ENCODE results near the gene FGF12. TPM values are rescaled to one million over a fixed set of nuclear protein-coding genes. Genes with fewer than 3 reads are reported as not detected.
A peak's percentile ranks its signal among the peaks of the same experiment; 100 is the strongest.

The FGF12 gene
- total and polyA plus RNA-seq, 2 donors (not counting 1 experiment from before 2014, with no cell fraction given): 0.17 TPM; not detected in 1

DNA sequence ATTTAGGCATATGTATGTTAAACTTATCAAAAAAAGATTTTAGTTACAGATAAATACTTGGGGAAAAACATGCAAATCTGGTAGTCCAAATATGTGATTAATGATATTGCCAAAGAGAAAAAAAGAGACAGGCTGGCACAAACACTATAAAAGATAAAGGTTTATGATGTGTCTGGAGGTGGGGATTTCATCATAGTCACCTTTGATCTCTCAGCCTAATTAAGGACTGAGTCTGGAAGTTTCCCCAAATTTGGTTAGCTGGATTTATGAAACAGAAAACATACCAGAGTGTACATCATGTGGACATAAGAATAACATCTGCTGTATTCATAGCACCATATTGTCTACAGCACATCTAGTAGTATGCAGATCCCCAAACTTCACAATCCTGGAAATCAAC, 157.0 kb downstream of the FGF12 start:
- H3K27ac ChIP-seq (ENCODE audit: insufficient read depth, low read length): no peak overlapping the region
- H3K4me1 ChIP-seq (ENCODE audit: control insufficient read depth, extremely low read depth, insufficient read depth, low read length): no peaks in the 10 kb centered on the region
- no peak overlapping the region for H3K9ac ChIP-seq (ENCODE audit: insufficient read depth, low read length)
- no peak for DNase-seq (ENCODE audit: low read depth in 2 of 2)
- peak overlapping the region; percentile 74 for H3K4me2 ChIP-seq (ENCODE audit: extremely low read depth, insufficient read depth, low read length)
- no peak overlapping the region for H2AFZ ChIP-seq (ENCODE audit: low read length)
- H4K20me1 ChIP-seq (ENCODE audit: control insufficient read depth, extremely low read depth, insufficient read depth, low read length): no peaks in the 10 kb centered on the region
- no peaks in the 10 kb centered on the region for H3K9me3 ChIP-seq (ENCODE audit: control insufficient read depth, insufficient read depth, low read depth, low read length)
- no peak overlapping the region for H3K4me3 ChIP-seq (replicated peaks in 1 of 4; ENCODE audit: control extremely low read depth in 1 of 4, insufficient read depth in 1 of 4, low read depth in 3 of 4, low read length in 4 of 4)
- H3K27me3 ChIP-seq (ENCODE audit: control insufficient read depth, insufficient read depth, low read length): no peaks in the 10 kb centered on the region
- TF ChIP-seq, protein P1, sequence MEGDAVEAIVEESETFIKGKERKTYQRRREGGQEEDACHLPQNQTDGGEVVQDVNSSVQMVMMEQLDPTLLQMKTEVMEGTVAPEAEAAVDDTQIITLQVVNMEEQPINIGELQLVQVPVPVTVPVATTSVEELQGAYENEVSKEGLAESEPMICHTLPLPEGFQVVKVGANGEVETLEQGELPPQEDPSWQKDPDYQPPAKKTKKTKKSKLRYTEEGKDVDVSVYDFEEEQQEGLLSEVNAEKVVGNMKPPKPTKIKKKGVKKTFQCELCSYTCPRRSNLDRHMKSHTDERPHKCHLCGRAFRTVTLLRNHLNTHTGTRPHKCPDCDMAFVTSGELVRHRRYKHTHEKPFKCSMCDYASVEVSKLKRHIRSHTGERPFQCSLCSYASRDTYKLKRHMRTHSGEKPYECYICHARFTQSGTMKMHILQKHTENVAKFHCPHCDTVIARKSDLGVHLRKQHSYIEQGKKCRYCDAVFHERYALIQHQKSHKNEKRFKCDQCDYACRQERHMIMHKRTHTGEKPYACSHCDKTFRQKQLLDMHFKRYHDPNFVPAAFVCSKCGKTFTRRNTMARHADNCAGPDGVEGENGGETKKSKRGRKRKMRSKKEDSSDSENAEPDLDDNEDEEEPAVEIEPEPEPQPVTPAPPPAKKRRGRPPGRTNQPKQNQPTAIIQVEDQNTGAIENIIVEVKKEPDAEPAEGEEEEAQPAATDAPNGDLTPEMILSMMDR (conservative IDR thresholded peaks at IDR 0.05 in 1 of 2, IDR thresholded peaks at IDR 0.05 in 1 of 2; ENCODE audit: low read depth in 1 of 2, low read length in 2 of 2): no peak
- TF ChIP-seq EZH2 (IDR thresholded peaks at IDR 0.05; ENCODE audit: low read length, missing control alignments): no peak
- no peaks in the 10 kb centered on the region for H3K79me2 ChIP-seq (ENCODE audit: control insufficient read depth, insufficient read depth, low read length)
- H3K36me3 ChIP-seq (ENCODE audit: control insufficient read depth, insufficient read depth, low read length): no peaks in the 10 kb centered on the region

DNA sequence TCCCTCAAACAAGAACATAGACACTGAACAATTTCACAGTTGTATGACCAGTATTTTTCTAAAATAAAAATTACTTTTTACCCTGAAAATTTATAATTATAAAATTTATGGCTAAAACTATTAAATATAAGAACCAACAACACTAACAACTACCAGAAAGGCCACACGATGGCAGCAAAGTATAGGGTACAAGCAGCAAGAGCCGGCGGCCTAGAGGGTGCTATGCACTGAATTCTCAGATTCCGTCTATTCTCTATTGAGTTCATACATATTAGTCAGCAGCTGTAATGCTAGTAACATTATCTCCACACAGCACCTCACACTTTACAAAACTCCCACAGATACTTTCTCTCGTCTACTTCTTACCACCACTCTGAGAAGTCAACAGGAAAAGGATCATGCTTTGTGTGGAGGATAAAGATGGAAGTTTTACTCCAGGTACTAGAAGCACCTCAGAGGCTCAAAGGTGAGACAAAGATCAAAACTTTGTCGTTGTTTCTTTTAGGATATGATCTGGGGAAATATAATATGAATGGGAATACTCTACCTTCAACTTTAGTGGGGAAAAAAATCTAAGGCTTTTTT, 160.5 kb downstream of the FGF12 start:
- Histone ChIP-seq H2AFZ (ENCODE audit: low read length) (no peak overlapping the region), H4K20me1 (ENCODE audit: control insufficient read depth, extremely low read depth, insufficient read depth, low read length) (no peaks in the 10 kb centered on the region), H3K4me2 (ENCODE audit: extremely low read depth, insufficient read depth, low read length) (no peak overlapping the region), H3K9ac (ENCODE audit: insufficient read depth, low read length) (no peak overlapping the region), H3K9me3 (ENCODE audit: control insufficient read depth, insufficient read depth, low read depth, low read length) (no peaks in the 10 kb centered on the region), H3K4me1 (ENCODE audit: control insufficient read depth, extremely low read depth, insufficient read depth, low read length) (no peaks in the 10 kb centered on the region), H3K79me2 (ENCODE audit: control insufficient read depth, insufficient read depth, low read length) (no peaks in the 10 kb centered on the region), H3K27ac (ENCODE audit: insufficient read depth, low read length) (no peak overlapping the region), H3K27me3 (ENCODE audit: control insufficient read depth, insufficient read depth, low read length) (no peaks in the 10 kb centered on the region), H3K36me3 (ENCODE audit: control insufficient read depth, insufficient read depth, low read length) (no peaks in the 10 kb centered on the region), H3K4me3 (replicated peaks in 1 of 4; ENCODE audit: control extremely low read depth in 1 of 4, insufficient read depth in 1 of 4, low read depth in 3 of 4, low read length in 4 of 4) (no peak overlapping the region)
- TF ChIP-seq, protein P1 (conservative IDR thresholded peaks at IDR 0.05 in 1 of 2, IDR thresholded peaks at IDR 0.05 in 1 of 2; ENCODE audit: low read depth in 1 of 2, low read length in 2 of 2): peak; percentile 61 to 77
- no peak for TF ChIP-seq EZH2 (IDR thresholded peaks at IDR 0.05; ENCODE audit: low read length, missing control alignments)
- DNase-seq (ENCODE audit: low read depth in 2 of 2): peak; percentile 75 to 87

DNA sequence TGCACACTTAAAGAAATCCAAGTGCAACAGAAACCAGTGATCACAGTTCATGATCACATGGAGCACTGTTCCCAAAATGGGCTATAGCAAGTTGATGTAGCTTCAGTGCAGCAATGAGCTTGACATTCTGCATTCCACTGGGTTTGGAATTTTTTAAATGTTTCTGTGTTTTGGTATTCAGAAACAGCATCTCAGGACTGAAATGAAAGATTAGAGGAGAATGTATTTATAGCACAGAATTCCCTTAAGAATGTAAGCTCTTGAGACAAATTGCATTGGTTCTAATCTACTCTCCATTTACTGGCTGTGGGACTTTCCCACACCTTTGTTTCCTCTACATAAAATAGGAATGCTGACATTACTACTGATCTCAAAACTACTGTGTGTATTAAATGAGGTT, 162.7 kb downstream of the FGF12 start:
- Histone ChIP-seq H3K4me1 (ENCODE audit: control insufficient read depth, extremely low read depth, insufficient read depth, low read length) (no peaks in the 10 kb centered on the region), H3K4me3 (replicated peaks in 1 of 4; ENCODE audit: control extremely low read depth in 1 of 4, insufficient read depth in 1 of 4, low read depth in 3 of 4, low read length in 4 of 4) (no peak overlapping the region), H4K20me1 (ENCODE audit: control insufficient read depth, extremely low read depth, insufficient read depth, low read length) (no peaks in the 10 kb centered on the region), H3K9me3 (ENCODE audit: control insufficient read depth, insufficient read depth, low read depth, low read length) (no peaks in the 10 kb centered on the region), H3K79me2 (ENCODE audit: control insufficient read depth, insufficient read depth, low read length) (no peaks in the 10 kb centered on the region), H3K27ac (ENCODE audit: insufficient read depth, low read length) (no peak overlapping the region), H2AFZ (ENCODE audit: low read length) (no peak overlapping the region), H3K36me3 (ENCODE audit: control insufficient read depth, insufficient read depth, low read length) (no peaks in the 10 kb centered on the region), H3K4me2 (ENCODE audit: extremely low read depth, insufficient read depth, low read length) (no peak overlapping the region), H3K27me3 (ENCODE audit: control insufficient read depth, insufficient read depth, low read length) (no peaks in the 10 kb centered on the region), H3K9ac (ENCODE audit: insufficient read depth, low read length) (no peak overlapping the region)
- DNase-seq (ENCODE audit: low read depth in 2 of 2): peak in 1 of 2 donors; percentile 34
- TF ChIP-seq, protein P1 (conservative IDR thresholded peaks at IDR 0.05 in 1 of 2, IDR thresholded peaks at IDR 0.05 in 1 of 2; ENCODE audit: low read depth in 1 of 2, low read length in 2 of 2): no peak
- TF ChIP-seq EZH2 (IDR thresholded peaks at IDR 0.05; ENCODE audit: low read length, missing control alignments): no peak
